PFSK-1 (cell line): ENCODE results near the gene TCEA2.

ENCODE experiments used
- FOXP2 ChIP-seq: optimal IDR thresholded peaks from 2 replicates; pipeline ENCODE3; 2011; ENCODE audit warnings: borderline replicate concordance, control low read depth, inconsistent platforms; ENCODE audit not compliant: insufficient read depth; ENCODE audit errors: extremely low read length, extremely low read depth
- POLR2AphosphoS5 ChIP-seq: IDR thresholded peaks from 2 replicates; pipeline ENCODE4 v1.6.1; 2012; ENCODE audit warnings: low read depth, mild to moderate bottlenecking, control low read depth, low read length, moderate library complexity
- REST ChIP-seq, 2 experiments: IDR thresholded peaks; 2 replicates each; pipeline versions ENCODE4 v1.6.1 to v1.8.0; 2011 to 2012; ENCODE audit warnings: low read depth in 2 of 2, low read length in 2 of 2, control low read depth in 1 of 2, inconsistent platforms in 1 of 2, mild to moderate bottlenecking in 1 of 2, moderate library complexity in 1 of 2; ENCODE audit not compliant: insufficient read depth in 1 of 2
- SIN3A ChIP-seq: IDR thresholded peaks from 2 replicates; pipeline ENCODE4 v1.6.1; 2012; ENCODE audit warnings: mild to moderate bottlenecking, low read length, moderate library complexity, borderline replicate concordance; ENCODE audit not compliant: insufficient read depth
- TAF1 ChIP-seq: IDR thresholded peaks from 2 replicates; pipeline ENCODE4 v1.6.1; 2012; ENCODE audit warnings: low read length, control low read depth, borderline replicate concordance; ENCODE audit not compliant: insufficient read depth

Gene TCEA2

DNA sequence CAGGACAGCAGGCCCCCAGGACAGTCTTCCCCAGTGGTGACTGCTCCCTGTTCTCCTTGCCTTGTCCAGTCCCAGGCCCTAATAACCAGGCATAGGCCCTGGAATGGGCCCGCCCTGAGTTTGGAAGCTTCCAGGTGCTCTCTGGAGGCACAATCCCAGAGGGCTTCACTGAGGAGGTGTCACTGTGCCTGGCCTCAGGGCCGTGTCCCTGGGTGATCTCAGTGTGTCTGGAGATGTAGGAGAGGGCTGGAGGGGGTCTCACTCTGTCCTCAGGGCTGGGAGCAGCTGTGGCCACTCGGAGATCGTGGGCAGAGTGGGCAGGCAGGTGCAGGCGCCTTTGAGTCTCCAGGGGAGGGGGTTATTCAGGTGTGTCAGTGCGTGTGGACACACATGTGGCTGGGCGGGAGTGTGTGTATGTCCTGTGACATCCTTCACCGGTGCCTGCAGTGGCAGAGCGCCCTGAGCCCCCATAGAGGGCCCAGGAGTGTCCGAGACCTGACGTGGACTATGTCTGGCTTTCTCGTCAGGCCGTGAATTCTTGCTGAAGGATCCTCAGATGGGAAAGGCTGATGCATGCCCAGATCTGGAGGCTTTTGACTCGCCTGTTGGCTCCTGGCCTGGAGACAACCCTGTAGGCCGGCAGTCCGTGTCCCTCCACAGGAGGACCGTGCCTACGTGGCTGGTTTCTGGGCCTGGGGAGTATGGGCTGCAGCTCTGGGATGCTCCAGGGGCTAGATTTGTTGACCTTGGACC lies 49.9 kb downstream of the TCEA2 start:
- TF ChIP-seq SIN3A (no peak), TAF1 (no peak), FOXP2 (no peak)

DNA sequence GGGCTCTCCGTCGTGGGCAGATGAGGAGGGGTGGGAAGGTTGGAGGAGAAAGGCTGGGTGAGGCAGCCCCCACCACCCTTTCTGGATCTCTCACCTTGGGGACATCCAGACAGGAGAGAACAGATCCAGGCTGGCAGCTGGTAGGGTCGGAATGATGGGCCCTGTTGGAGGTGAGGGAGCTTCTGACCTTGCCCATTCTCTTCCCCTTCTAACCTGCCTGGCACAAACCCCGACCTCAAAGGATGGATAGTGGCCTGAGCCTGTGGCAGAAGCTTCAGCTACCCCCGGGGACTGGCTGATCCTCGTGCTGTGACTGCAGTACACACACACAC lies 50.4 kb downstream of the TCEA2 start:
- TF ChIP-seq SIN3A (no peak), TAF1 (no peak), REST (IDR thresholded peaks at IDR 0.05; ENCODE audit: insufficient read depth in 1 of 2, low read depth in 2 of 2, low read length in 2 of 2) (no peak), POLR2AphosphoS5 (no peak), FOXP2 (no peak)

GRCh38 chr20:64113796-64114355 lies 50.9 kb downstream of the TCEA2 start:
- TF ChIP-seq REST (IDR thresholded peaks at IDR 0.05; ENCODE audit: insufficient read depth in 1 of 2, low read depth in 2 of 2, low read length in 2 of 2) (no peak), SIN3A (no peak), POLR2AphosphoS5 (no peak), FOXP2 (no peak), TAF1 (no peak)

GRCh38 chr20:64114356-64114971 lies 51.5 kb downstream of the TCEA2 start:
- no peak for TF ChIP-seq SIN3A
- no peak for TF ChIP-seq POLR2AphosphoS5
- TF ChIP-seq FOXP2 = no peak
- no peak for TF ChIP-seq REST (IDR thresholded peaks at IDR 0.05; ENCODE audit: insufficient read depth in 1 of 2, low read depth in 2 of 2, low read length in 2 of 2)
- no peak for TF ChIP-seq TAF1

DNA sequence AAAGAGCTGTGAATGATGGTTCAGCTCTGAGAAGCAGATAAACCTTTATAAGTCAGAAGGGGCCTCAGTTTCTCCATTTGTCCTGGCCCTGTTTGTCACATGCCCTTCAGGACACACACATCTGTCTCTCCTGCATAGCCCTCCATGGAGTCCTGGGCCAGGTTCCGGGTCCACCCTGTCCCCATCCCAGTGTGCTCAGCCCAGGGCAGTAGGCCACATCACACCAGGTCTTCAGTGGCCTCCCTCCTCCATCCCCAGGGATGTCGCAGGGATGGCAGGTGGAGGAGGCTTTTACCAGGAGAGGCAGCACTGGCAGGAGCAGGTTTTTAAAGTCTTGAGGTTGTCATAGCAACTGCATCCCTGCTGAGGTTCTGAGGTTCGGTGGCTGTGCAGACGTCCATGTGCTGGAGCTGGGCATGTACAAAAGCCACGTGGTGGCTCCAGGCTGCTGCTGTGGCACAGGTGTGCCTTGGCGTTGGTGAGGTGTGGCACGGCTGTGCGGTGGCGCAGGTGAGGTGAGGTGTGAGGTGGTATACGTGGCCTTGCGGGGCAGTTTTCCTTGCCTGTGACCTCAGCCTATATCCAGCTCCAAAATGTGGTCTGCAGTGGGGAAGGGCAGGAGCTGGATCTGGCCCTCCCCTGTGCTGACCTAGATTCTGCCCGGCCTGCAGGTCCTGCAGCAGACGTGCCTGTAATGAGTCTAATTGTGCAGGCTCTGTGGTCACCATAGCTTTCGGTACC lies 52.3 kb downstream of the TCEA2 start:
- TF ChIP-seq SIN3A = no peak
- no peak for TF ChIP-seq POLR2AphosphoS5
- TF ChIP-seq REST (IDR thresholded peaks at IDR 0.05; ENCODE audit: insufficient read depth in 1 of 2, low read depth in 2 of 2, low read length in 2 of 2) = no peak
- no peak for TF ChIP-seq FOXP2
- no peak for TF ChIP-seq TAF1
